Activated CD4-positive, CD25-positive, alpha-beta regulatory T cell treated with anti-CD3 and anti-CD28 coated beads, Interleukin-2, amount 50 U/mL, for 16 hours (primary cell): ENCODE results near the gene S100A5.

Experiments
- DNase-seq: peaks from one replicate; pipeline ENCODE4 v3.0.0-alpha.2; 2020; ENCODE audit warnings: low read depth, low spot score

Gene S100A5

GRCh38 chr1:153547560-153548551 is 7.1 kb upstream of the S100A5 start:
- DNase-seq: no peak

- no peak for DNase-seq
Observed at GRCh38 chr1:153546796-153547559, 6.2 kb upstream of the S100A5 start.

- DNase-seq: no peak
Observed at GRCh38 chr1:153546371-153546770, 5.6 kb upstream of the S100A5 start.

- peak; percentile 78 for DNase-seq
Observed at GRCh38 chr1:153545067-153546055, 4.6 kb upstream of the S100A5 start, which contains the start of gene S100A4. Gene S100A4, minus strand, starts transcription at chr1:153545806. Its CDS starts 1,012 bp downstream, at chr1:153544794.

- DNase-seq: no peak
Observed at GRCh38 chr1:153544453-153545066, 3.8 kb upstream of the S100A5 start.

- no peak for DNase-seq
Observed at GRCh38 chr1:153543736-153544135, 3.0 kb upstream of the S100A5 start.

- DNase-seq: no peak
Observed at GRCh38 chr1:153542956-153543711, 2.4 kb upstream of the S100A5 start.

- no peak for DNase-seq
Observed at GRCh38 chr1:153541641-153542590, 1.2 kb upstream of the S100A5 start.

GRCh38 chr1:153539395-153540093 is 1.2 kb downstream of the S100A5 start:
- DNase-seq: no peak

GRCh38 chr1:153538315-153538821 is 2.4 kb downstream of the S100A5 start:
- no peak for DNase-seq

GRCh38 chr1:153537376-153537730 is 3.4 kb downstream of the S100A5 start:
- DNase-seq: no peak

GRCh38 chr1:153536671-153537375 is 3.9 kb downstream of the S100A5 start:
- DNase-seq: no peak

- DNase-seq: peak; percentile 69
Observed at GRCh38 chr1:153536012-153536670, 4.6 kb downstream of the S100A5 start.

- no peak for DNase-seq
Observed at GRCh38 chr1:153535242-153536011, 5.3 kb downstream of the S100A5 start, which contains the start of gene S100A6. Gene S100A6, minus strand, starts transcription at chr1:153535991. Its CDS starts 652 bp downstream, at chr1:153535339.

- no peak for DNase-seq
Observed at GRCh38 chr1:153534925-153535241, 5.9 kb downstream of the S100A5 start.
